Stimulated activated CD4-positive, alpha-beta T cell treated with anti-CD3 and anti-CD28 coated beads, Interleukin-2, amount 100 ng/mL, for 24 hours (primary cell): Measurements from ENCODE around the gene RBM34.
"Not testable (repeated sequence)": the region's sequence is repeated elsewhere in the genome, so short reads cannot be mapped to it uniquely, and the experiment has no call there.

Experiments
- DNase-seq, 2 donors: peaks; one replicate each; pipeline ENCODE4 v3.0.0-alpha.2; 2020

RBM34 gene

GRCh38 chr1:235112297-235113182 lies 48.5 kb downstream of the RBM34 start:
- no peak for DNase-seq

- no peak for DNase-seq
Measured at GRCh38 chr1:235111107-235111506, 49.9 kb downstream of the RBM34 start.

GRCh38 chr1:235108876-235109275 lies 52.2 kb downstream of the RBM34 start:
- no peak for DNase-seq

- no peak for DNase-seq
Measured at GRCh38 chr1:235108185-235108593, 52.9 kb downstream of the RBM34 start.

- DNase-seq = no peak
Measured at GRCh38 chr1:235107368-235108184, 53.5 kb downstream of the RBM34 start.

- no peak for DNase-seq
Measured at GRCh38 chr1:235106457-235106856, 54.6 kb downstream of the RBM34 start.

- DNase-seq = no peak
Measured at GRCh38 chr1:235105051-235106043, 55.7 kb downstream of the RBM34 start.

- DNase-seq = no peak
Measured at GRCh38 chr1:235102993-235103411, 58.0 kb downstream of the RBM34 start.

- DNase-seq = no peak
Measured at GRCh38 chr1:235102259-235102582, 58.8 kb downstream of the RBM34 start.

GRCh38 chr1:235101558-235102258 lies 59.3 kb downstream of the RBM34 start:
- no peak for DNase-seq

- no peak for DNase-seq
Measured at GRCh38 chr1:235100194-235100772, 60.8 kb downstream of the RBM34 start.

GRCh38 chr1:235098991-235099390 lies 62.1 kb downstream of the RBM34 start:
- DNase-seq = no peak

- no peak for DNase-seq
Measured at GRCh38 chr1:235098547-235098946, 62.5 kb downstream of the RBM34 start.

GRCh38 chr1:235097501-235097900 lies 63.5 kb downstream of the RBM34 start:
- not testable (repeated sequence) for DNase-seq

GRCh38 chr1:235095938-235096562 lies 65.0 kb downstream of the RBM34 start:
- DNase-seq = no peak

- DNase-seq = peak; percentile 88 to 90
Measured at GRCh38 chr1:235093696-235094592, 67.1 kb downstream of the RBM34 start.

GRCh38 chr1:235093013-235093695 lies 67.9 kb downstream of the RBM34 start:
- no peak for DNase-seq

GRCh38 chr1:235092415-235092814 lies 68.6 kb downstream of the RBM34 start:
- DNase-seq = not testable (repeated sequence)

GRCh38 chr1:235092045-235092406 lies 69.0 kb downstream of the RBM34 start:
- DNase-seq = not testable (repeated sequence)
